Pancreas (tissue), 10 donors: ENCODE measurements around the gene KRIT1. TPM values are rescaled to one million over a fixed set of nuclear protein-coding genes. Genes with fewer than 3 reads are reported as not detected.

Experiments
- ATAC-seq, 4 donors: fragments of 200-7000 bp; cut with Tn5 transposase; one replicate each; pipeline versions ENCODE4 v1.8.0 to v1.9.1; 2020; ENCODE audit warnings: mild to moderate bottlenecking in 4 of 4, moderate library complexity in 4 of 4
- DNase-seq, 6 donors: peaks; one replicate each; pipeline ENCODE4 v3.0.0-alpha.2; 2020
- FAIRE-seq: peaks from 2 replicates; lab custom pipeline; 2012; peaks lifted over from hg19 to GRCh38; lab: Jason Lieb, UNC
- H3K27ac ChIP-seq, 4 donors: fragments of 200-600 bp; sonication (generic); 1 replicate in 3 of 4; 2 replicates in 1 of 4; pipeline versions ENCODE4 v1.5.0 to v1.8.0; 2020
- H3K27me3 ChIP-seq, 4 donors: fragments of 200-600 bp; one replicate each; pipeline ENCODE4 v1.8.0; 2021
- H3K36me3 ChIP-seq, 3 donors: fragments of 200-600 bp; sonication (generic) in 1 of 3; one replicate each; pipeline versions ENCODE4 v1.5.0 to v1.8.0; 2020 to 2021
- H3K4me1 ChIP-seq, 3 donors: fragments of 200-600 bp; one replicate each; pipeline ENCODE4 v1.8.0; 2021
- H3K4me3 ChIP-seq, 4 donors: fragments of 200-600 bp; sonication (generic) in 2 of 4; one replicate each; pipeline versions ENCODE4 v1.5.0 to v1.8.0; 2020 to 2021
- H3K9me3 ChIP-seq, 4 donors: fragments of 200-600 bp; one replicate each; pipeline ENCODE4 v1.8.0; 2021
- WGBS, 2 donors: extraction: QIAGEN DNeasy Blood & Tissue Kit; methylation state at CpG; one replicate each; pipeline ENCODE4 v1.1.7; 2013; 5-methylcytosine and 5-hydroxymethylcytosine counted together
- intact Hi-C, 3 donors: fragments of 100-400 bp; cut with DNase I; formaldehyde crosslinking; loops; one replicate each; pipeline versions ENCODE4 v1.11.1 to v1.14.2; 2022
- microRNA-seq, 2 donors: library from miRNA; unstranded; fragments of <30 nt; microRNA quantifications; one replicate each; pipeline versions ENCODE4 to v1.1.0, GENCODE V29; 2019 to 2020
- polyA plus RNA-seq, 2 donors: library from polyadenylated mRNA; stranded (reverse); fragments of 200-250 nt; gene quantifications; one replicate each; pipeline ENCODE4 v1.2.3, GENCODE V29; 2013
- total RNA-seq, 6 donors: library from RNA; stranded (reverse); fragmentation: NEBNext Ultra II Directional in 4 of 6; extraction: Animal tissue kit (Norgen Biotek cat#: 25700) in 4 of 6; gene quantifications; one replicate each; pipeline versions ENCODE4 v1.2.1 to v1.2.4, GENCODE V29; 2021 to 2023
- TF ChIP-seq, protein P1 (sequence below), 4 donors: fragments of 200-600 bp; sonication (generic) in 3 of 4; IDR thresholded peaks; one replicate each; pipeline versions ENCODE4 v1.5.0 to v1.8.0; 2021; ENCODE audit warnings: antibody characterized with exemption in 4 of 4
- donor health status: healthy with polysubstance abuse.
- donor health status: DM: no; HTN: no; CAD: no; lungs with moderate emphysema.
- donor health status: DM: no; HTN: no; CAD: no.
- donor health status: control.
- donor health status: control.
- donor health status: Bipolar disorder and iron deficiency.
- donor health status: DM: yes; HTN: yes; CAD: no.
- donor health status: DM: no; HTN: no; CAD: no.
- donor health status: DM: no; HTN: no; CAD: no.
- donor health status: DM: yes; HTN: yes; CAD: no.

KRIT1 gene
- total and polyA plus RNA-seq, 8 donors = 13.2 to 30.8 (median 21.4) TPM

DNA sequence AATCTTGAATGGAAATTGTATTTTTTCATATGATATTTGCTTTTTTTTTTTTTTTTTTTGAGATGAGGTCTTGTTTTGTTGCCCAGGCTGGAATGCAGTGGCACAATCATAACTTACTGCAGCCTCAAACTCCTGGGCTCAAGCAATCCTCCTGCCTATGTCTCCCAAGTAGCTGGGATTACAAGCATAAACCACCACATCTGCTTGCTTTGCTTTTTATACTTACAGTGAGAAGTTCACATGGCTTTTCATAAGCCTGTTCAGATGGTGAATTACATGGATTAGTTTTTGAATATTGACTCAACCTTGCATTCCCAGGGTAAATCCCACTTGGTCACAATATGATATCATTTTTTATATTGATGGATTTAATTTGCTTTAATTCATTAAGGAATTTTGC lies 88.7 kb downstream of the KRIT1 start:
- no peaks in the 10 kb centered on the region for H3K27me3 ChIP-seq
- H3K27ac ChIP-seq = no peak overlapping the region
- intact Hi-C loops = no loop called here
- no peak overlapping the region for H3K4me3 ChIP-seq
- H3K4me1 ChIP-seq = no peaks in the 10 kb centered on the region
- no peak for ATAC-seq
- no peaks in the 10 kb centered on the region for H3K9me3 ChIP-seq
- DNase-seq = no peak
- H3K36me3 ChIP-seq = no peaks in the 10 kb centered on the region
- TF ChIP-seq, protein P1, sequence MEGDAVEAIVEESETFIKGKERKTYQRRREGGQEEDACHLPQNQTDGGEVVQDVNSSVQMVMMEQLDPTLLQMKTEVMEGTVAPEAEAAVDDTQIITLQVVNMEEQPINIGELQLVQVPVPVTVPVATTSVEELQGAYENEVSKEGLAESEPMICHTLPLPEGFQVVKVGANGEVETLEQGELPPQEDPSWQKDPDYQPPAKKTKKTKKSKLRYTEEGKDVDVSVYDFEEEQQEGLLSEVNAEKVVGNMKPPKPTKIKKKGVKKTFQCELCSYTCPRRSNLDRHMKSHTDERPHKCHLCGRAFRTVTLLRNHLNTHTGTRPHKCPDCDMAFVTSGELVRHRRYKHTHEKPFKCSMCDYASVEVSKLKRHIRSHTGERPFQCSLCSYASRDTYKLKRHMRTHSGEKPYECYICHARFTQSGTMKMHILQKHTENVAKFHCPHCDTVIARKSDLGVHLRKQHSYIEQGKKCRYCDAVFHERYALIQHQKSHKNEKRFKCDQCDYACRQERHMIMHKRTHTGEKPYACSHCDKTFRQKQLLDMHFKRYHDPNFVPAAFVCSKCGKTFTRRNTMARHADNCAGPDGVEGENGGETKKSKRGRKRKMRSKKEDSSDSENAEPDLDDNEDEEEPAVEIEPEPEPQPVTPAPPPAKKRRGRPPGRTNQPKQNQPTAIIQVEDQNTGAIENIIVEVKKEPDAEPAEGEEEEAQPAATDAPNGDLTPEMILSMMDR (IDR thresholded peaks at IDR 0.05) = no peak
- no peak for FAIRE-seq

DNA sequence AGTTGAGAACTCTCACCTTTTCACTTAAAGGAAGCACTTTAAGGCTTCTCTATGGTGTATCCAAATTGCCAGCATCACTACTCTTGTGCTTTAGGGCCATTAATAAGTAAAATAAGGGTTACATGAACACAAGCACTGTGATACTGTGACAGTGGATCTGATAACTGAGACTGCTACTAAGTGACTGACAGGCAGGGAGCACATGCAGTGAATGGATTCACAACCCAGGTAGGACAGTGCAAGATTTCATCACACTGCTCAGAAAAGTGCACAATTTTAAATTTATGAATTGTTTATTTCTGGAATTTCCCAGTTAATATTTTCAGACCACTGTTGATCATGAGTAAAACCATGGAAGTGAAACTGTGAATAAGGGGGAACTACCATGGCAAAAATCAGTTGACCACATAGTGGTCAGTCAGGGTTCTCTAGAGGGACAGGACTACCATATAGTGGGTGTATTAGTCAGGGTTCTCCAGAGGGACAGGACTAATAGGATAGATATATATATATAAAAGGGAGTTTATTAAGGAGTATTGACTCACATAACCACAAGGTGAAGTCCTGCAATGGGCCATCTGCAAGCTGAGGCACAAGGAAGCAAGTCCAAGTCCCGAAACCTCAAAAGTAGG lies 90.5 kb downstream of the KRIT1 start:
- Histone ChIP-seq H3K36me3 (no peaks in the 10 kb centered on the region), H3K4me1 (no peaks in the 10 kb centered on the region), H3K27me3 (no peaks in the 10 kb centered on the region), H3K4me3 (no peak overlapping the region), H3K27ac (no peak overlapping the region), H3K9me3 (no peaks in the 10 kb centered on the region)
- ATAC-seq (peak in 1 of 4 donors; percentile 17), FAIRE-seq (no peak), DNase-seq (no peak)
- TF ChIP-seq, protein P1 (IDR thresholded peaks at IDR 0.05) = no peak
- 88 to 89% methylated on average over 1 of the region's 1 CpG for WGBS, 2 donors
- intact Hi-C loops = no loop called here

DNA sequence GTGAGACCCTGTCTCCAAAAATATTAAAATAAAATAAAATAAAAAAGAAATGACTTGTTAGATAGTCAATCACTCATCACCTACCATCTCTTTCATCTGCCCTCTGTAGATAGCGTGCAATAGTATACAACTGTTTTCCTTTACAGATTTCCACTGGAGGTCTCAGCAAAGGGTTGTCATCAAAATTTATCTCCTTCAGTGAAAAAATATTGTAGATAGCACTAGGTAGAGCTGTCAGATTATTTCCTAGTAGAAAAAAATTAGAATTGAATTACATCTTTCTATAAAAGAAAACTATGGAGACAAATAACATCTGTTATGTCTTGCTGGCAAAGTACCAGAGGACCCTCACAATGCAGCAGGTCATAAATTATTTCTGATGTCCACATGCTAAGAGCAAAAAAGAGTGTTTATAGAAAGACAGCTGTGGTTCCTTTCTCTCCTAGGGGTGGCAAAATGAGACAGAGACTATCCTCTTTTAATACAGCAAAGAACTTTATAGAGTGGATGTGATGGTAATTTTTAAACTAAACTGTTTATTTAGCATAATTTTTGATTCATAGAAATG lies 95.2 kb downstream of the KRIT1 start:
- Histone ChIP-seq H3K27me3 (no peaks in the 10 kb centered on the region), H3K4me1 (no peaks in the 10 kb centered on the region)
- FAIRE-seq = no peak

DNA sequence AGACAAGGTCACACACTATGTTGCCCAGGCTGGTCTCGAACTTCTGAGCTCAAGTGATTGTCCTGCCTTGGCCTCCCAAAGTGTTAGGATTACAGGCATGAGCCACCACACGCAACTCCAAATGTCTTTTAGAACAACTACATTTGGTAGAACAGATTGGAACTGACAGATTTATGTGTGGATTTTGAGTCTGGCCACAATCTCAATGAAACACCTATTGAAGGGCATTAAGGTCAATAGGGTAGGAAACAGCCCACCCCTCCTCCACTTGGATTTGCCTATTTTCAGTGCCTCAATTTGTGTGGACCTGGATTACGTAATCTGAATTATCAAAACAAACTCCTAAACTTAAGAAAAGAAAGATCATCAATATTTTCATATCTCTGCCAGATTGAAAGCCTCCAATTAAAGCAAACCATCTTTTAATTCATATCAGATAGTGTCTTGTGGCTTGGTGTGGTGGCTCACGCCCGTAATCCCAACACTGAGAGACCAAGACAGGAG lies 95.9 kb downstream of the KRIT1 start:
- Histone ChIP-seq H3K27me3 (no peaks in the 10 kb centered on the region), H3K4me3 (no peak overlapping the region), H3K4me1 (no peaks in the 10 kb centered on the region), H3K36me3 (no peaks in the 10 kb centered on the region), H3K9me3 (no peaks in the 10 kb centered on the region), H3K27ac (no peak overlapping the region)
- FAIRE-seq (no peak), ATAC-seq (no peak), DNase-seq (no peak)
- TF ChIP-seq, protein P1 (IDR thresholded peaks at IDR 0.05) = no peak
- intact Hi-C loops = no loop called here
- WGBS, 2 donors = 88 to 92% methylated on average over 5 of the region's 5 CpGs

More for the DNA sequence above, 95.2 kb downstream of the KRIT1 start:
- intact Hi-C loops = no loop called here
- TF ChIP-seq, protein P1 (IDR thresholded peaks at IDR 0.05) = no peak
- Histone ChIP-seq H3K4me3 (no peak overlapping the region), H3K27ac (no peak overlapping the region), H3K9me3 (no peaks in the 10 kb centered on the region), H3K36me3 (no peaks in the 10 kb centered on the region)
- DNase-seq = no peak
- no peak for ATAC-seq
- WGBS, 2 donors = 87 to 98% methylated on average over 1 of the region's 1 CpG

Small RNA genes within 50 kb of the gene (microRNA-seq; reads per million reads assigned to microRNA genes)
- 0 reads per million in 2 donors for gene MIR1285-1

Other genes with a start within 250 kb of the KRIT1 start
- gene CYP51A1, start 111.4 kb downstream of the KRIT1 start, total RNA-seq = 10 to 100 TPM; 24.0 to 43.5 (median 36.4) TPM
- gene CYP51A1, start 111.4 kb downstream of the KRIT1 start, polyA plus RNA-seq = 10 to 100 TPM in 1 of 2 donors, 1 to 10 TPM in 1; 9.6 to 24.1 TPM
- not detected for gene LRRD1, start 66.8 kb downstream of the KRIT1 start, total RNA-seq
- gene LRRD1, start 66.8 kb downstream of the KRIT1 start, polyA plus RNA-seq = under 1 TPM in 1 of 2 donors, not detected in 1; 0.02 TPM
- gene ANKIB1, start 60 bp upstream of the KRIT1 start, total RNA-seq = 10 to 100 TPM; 18.1 to 36.5 (median 23.2) TPM
- gene ANKIB1, start 60 bp upstream of the KRIT1 start, polyA plus RNA-seq = 10 to 100 TPM in 1 of 2 donors, 1 to 10 TPM in 1; 7.7 to 10.1 TPM
- gene GATAD1, start 201.6 kb upstream of the KRIT1 start, total RNA-seq = 10 to 100 TPM; 16.5 to 21.2 (median 20.0) TPM
- gene GATAD1, start 201.6 kb upstream of the KRIT1 start, polyA plus RNA-seq = 10 to 100 TPM; 19.8 to 30.1 TPM
- gene ERVW-1, start 232.0 kb upstream of the KRIT1 start, total RNA-seq = not detected
- not detected for gene ERVW-1, start 232.0 kb upstream of the KRIT1 start, polyA plus RNA-seq